PFSK-1 (cell line): ENCODE measurements around the gene KIF1B.

Experiments
- FOXP2 ChIP-seq: optimal IDR thresholded peaks from 2 replicates; pipeline ENCODE3; 2011; ENCODE audit warnings: borderline replicate concordance, control low read depth, inconsistent platforms; ENCODE audit not compliant: insufficient read depth; ENCODE audit errors: extremely low read length, extremely low read depth
- POLR2AphosphoS5 ChIP-seq: IDR thresholded peaks from 2 replicates; pipeline ENCODE4 v1.6.1; 2012; ENCODE audit warnings: low read depth, mild to moderate bottlenecking, control low read depth, low read length, moderate library complexity
- REST ChIP-seq, 2 experiments: IDR thresholded peaks; 2 replicates each; pipeline versions ENCODE4 v1.6.1 to v1.8.0; 2011 to 2012; ENCODE audit warnings: low read depth in 2 of 2, low read length in 2 of 2, control low read depth in 1 of 2, inconsistent platforms in 1 of 2, mild to moderate bottlenecking in 1 of 2, moderate library complexity in 1 of 2; ENCODE audit not compliant: insufficient read depth in 1 of 2
- SIN3A ChIP-seq: IDR thresholded peaks from 2 replicates; pipeline ENCODE4 v1.6.1; 2012; ENCODE audit warnings: mild to moderate bottlenecking, low read length, moderate library complexity, borderline replicate concordance; ENCODE audit not compliant: insufficient read depth
- TAF1 ChIP-seq: IDR thresholded peaks from 2 replicates; pipeline ENCODE4 v1.6.1; 2012; ENCODE audit warnings: low read length, control low read depth, borderline replicate concordance; ENCODE audit not compliant: insufficient read depth

Gene KIF1B

GRCh38 chr1:10302416-10302815 lies 92.0 kb downstream of the KIF1B start:
- TF ChIP-seq SIN3A (no peak), TAF1 (no peak), POLR2AphosphoS5 (no peak)

GRCh38 chr1:10304295-10304694 lies 93.9 kb downstream of the KIF1B start:
- no peak for TF ChIP-seq TAF1
- no peak for TF ChIP-seq SIN3A
- TF ChIP-seq POLR2AphosphoS5, result no peak
- no peak for TF ChIP-seq REST (IDR thresholded peaks at IDR 0.05; ENCODE audit: insufficient read depth in 1 of 2, low read depth in 2 of 2, low read length in 2 of 2)
- no peak for TF ChIP-seq FOXP2

- TF ChIP-seq POLR2AphosphoS5 (no peak), SIN3A (no peak), REST (IDR thresholded peaks at IDR 0.05; ENCODE audit: insufficient read depth in 1 of 2, low read depth in 2 of 2, low read length in 2 of 2) (no peak), TAF1 (no peak), FOXP2 (no peak)
These were observed 96.1 kb downstream of the KIF1B start for GRCh38 chr1:10306435-10306834.

GRCh38 chr1:10308001-10308400 lies 97.6 kb downstream of the KIF1B start:
- no peak for TF ChIP-seq POLR2AphosphoS5
- TF ChIP-seq REST (IDR thresholded peaks at IDR 0.05; ENCODE audit: insufficient read depth in 1 of 2, low read depth in 2 of 2, low read length in 2 of 2), result no peak
- TF ChIP-seq FOXP2, result no peak
- no peak for TF ChIP-seq SIN3A
- TF ChIP-seq TAF1, result no peak

- no peak for TF ChIP-seq SIN3A
- TF ChIP-seq POLR2AphosphoS5, result no peak
- TF ChIP-seq FOXP2, result no peak
These were observed 99.1 kb downstream of the KIF1B start for GRCh38 chr1:10309243-10310011.

GRCh38 chr1:10316752-10317151 lies 106.4 kb downstream of the KIF1B start:
- TF ChIP-seq POLR2AphosphoS5 (no peak), FOXP2 (no peak), REST (IDR thresholded peaks at IDR 0.05; ENCODE audit: insufficient read depth in 1 of 2, low read depth in 2 of 2, low read length in 2 of 2) (no peak), SIN3A (no peak), TAF1 (no peak)
